Uterus (tissue), 4 donors: ENCODE data around the gene BTK. TPM values are rescaled to one million over a fixed set of nuclear protein-coding genes. Genes with fewer than 3 reads are reported as not detected.

Experiments used
- DNase-seq, 2 donors: peaks; one replicate each; pipeline ENCODE4 v3.0.0-alpha.2; 2019 to 2020
- H3K27ac ChIP-seq, 2 donors: fragments of 200-600 bp; sonication (generic); 1 replicate in 1 of 2; 2 replicates in 1 of 2; pipeline ENCODE4 v1.5.1; 2016 to 2018
- H3K27me3 ChIP-seq, 2 donors: fragments of 200-600 bp; sonication (generic); one replicate each; pipeline ENCODE4 v1.5.1; 2018 to 2019; ENCODE audit warnings: control low read depth in 1 of 2
- H3K36me3 ChIP-seq, 2 donors: fragments of 200-600 bp; sonication (generic); one replicate each; pipeline ENCODE4 v1.5.1; 2019; ENCODE audit warnings: control low read depth in 1 of 2
- H3K4me1 ChIP-seq, 2 donors: fragments of 200-600 bp; sonication (generic); one replicate each; pipeline ENCODE4 v1.5.1; 2018 to 2019; ENCODE audit warnings: control low read depth in 1 of 2
- H3K4me3 ChIP-seq, 2 donors: fragments of 200-600 bp; sonication (generic); 1 replicate in 1 of 2; 2 replicates in 1 of 2; pipeline ENCODE4 v1.5.1; 2018 to 2019; ENCODE audit warnings: mild to moderate bottlenecking in 1 of 2
- H3K9me3 ChIP-seq, 2 donors: fragments of 200-600 bp; sonication (generic); one replicate each; pipeline ENCODE4 v1.5.1; 2019; ENCODE audit warnings: control low read depth in 1 of 2
- POLR2A ChIP-seq, 2 donors: fragments of 450-650 bp; IDR thresholded peaks; one replicate each; pipeline ENCODE4 v1.6.1; 2016; ENCODE audit warnings: antibody characterized with exemption in 2 of 2, mild to moderate bottlenecking in 1 of 2, moderate library complexity in 1 of 2
- intact Hi-C: fragments of 100-400 bp; cut with DNase I; formaldehyde crosslinking; loops from one replicate; pipeline ENCODE4 v1.15.1; 2023; ENCODE audit warnings: low total_unique reads
- total RNA-seq, 4 donors: library from RNA; depleted of rRNA in 3 of 4; stranded (reverse); fragments of >200 nt in 3 of 4; gene quantifications; one replicate each; pipeline versions ENCODE4 v1.1.0 to v1.2.4, GENCODE V29; 2014 to 2023
- TF ChIP-seq, protein P1 (sequence below), 4 experiments: fragments of 200-600 bp in 2 of 4; fragments of 450-650 bp in 2 of 4; sonication (generic) in 2 of 4; IDR thresholded peaks; one replicate each; pipeline ENCODE4 v1.5.1; 2016 to 2019; ENCODE audit warnings: antibody characterized with exemption in 4 of 4, mild to moderate bottlenecking in 2 of 4, moderate library complexity in 1 of 4
- donor health status: DM: yes; HTN: yes; CAD: no.

Gene BTK
- total RNA-seq, 4 donors from 2014 or later, result 1.2 to 5.9 (median 2.5) TPM

DNA sequence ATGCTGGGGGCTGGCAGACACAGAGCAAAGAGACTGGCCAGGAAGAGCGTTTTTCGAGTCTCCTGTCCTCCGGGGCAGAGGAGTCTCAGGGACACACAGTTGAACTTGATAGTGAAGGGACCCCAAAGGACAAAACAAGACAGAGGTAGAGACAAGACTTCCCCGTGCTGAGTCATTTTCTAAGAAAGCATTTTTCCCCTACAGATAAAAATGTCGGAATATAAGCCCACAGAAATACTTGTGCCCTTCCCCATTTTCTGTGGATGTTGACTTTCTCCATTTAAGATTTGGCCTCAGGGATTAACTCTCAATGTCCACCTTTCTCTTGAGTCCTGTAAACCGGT, 523 bp upstream of the BTK start:
- intact Hi-C loops, result no loop called here
- H3K4me3 ChIP-seq, result no peak overlapping the region
- TF ChIP-seq POLR2A (IDR thresholded peaks at IDR 0.05), result no peak
- TF ChIP-seq, protein P1, sequence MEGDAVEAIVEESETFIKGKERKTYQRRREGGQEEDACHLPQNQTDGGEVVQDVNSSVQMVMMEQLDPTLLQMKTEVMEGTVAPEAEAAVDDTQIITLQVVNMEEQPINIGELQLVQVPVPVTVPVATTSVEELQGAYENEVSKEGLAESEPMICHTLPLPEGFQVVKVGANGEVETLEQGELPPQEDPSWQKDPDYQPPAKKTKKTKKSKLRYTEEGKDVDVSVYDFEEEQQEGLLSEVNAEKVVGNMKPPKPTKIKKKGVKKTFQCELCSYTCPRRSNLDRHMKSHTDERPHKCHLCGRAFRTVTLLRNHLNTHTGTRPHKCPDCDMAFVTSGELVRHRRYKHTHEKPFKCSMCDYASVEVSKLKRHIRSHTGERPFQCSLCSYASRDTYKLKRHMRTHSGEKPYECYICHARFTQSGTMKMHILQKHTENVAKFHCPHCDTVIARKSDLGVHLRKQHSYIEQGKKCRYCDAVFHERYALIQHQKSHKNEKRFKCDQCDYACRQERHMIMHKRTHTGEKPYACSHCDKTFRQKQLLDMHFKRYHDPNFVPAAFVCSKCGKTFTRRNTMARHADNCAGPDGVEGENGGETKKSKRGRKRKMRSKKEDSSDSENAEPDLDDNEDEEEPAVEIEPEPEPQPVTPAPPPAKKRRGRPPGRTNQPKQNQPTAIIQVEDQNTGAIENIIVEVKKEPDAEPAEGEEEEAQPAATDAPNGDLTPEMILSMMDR (IDR thresholded peaks at IDR 0.05), result no peak
- no peaks in the 10 kb centered on the region for H3K27me3 ChIP-seq
- no peaks in the 10 kb centered on the region for H3K36me3 ChIP-seq
- no peaks in the 10 kb centered on the region for H3K4me1 ChIP-seq
- H3K27ac ChIP-seq, result no peak overlapping the region
- no peak for DNase-seq
- H3K9me3 ChIP-seq, result no peaks in the 10 kb centered on the region

DNA sequence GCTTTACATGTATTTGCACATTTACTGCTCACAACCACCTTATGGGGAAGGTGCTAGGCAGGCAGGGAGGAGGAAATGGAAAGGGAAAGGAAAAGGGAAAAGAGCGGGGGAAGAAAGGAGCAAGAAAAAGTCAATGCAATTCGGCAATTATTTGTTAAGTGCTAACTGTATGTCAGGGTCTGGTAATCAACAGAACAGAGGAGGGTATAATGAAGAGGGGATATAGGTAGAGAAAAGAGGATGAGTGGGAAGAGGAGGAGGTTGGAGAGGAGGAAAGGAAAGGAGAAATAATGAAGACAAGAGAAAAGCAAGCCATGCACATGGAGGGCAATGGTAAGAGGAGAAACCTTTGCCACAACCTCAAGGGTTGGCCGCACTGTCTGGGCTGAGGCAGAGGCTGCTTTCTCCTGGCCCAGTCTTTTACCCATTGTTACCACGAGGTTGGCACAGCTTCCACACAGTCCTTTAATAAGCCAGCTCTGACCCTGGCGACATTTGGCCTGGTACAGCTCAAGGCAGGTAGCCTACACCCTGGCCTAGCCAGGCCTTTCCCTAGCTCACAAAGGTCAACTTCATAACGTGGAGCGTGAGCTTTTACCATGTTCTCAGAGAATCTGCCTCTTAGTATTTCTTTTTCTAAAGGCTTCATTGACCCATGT, 836 bp downstream of the BTK start:
- no peaks in the 10 kb centered on the region for H3K4me1 ChIP-seq
- no peaks in the 10 kb centered on the region for H3K36me3 ChIP-seq
- H3K27me3 ChIP-seq, result no peaks in the 10 kb centered on the region
- intact Hi-C loops, result no loop called here
- DNase-seq, result no peak
- no peak overlapping the region for H3K4me3 ChIP-seq
- no peaks in the 10 kb centered on the region for H3K9me3 ChIP-seq
- no peak overlapping the region for H3K27ac ChIP-seq
- TF ChIP-seq, protein P1 (IDR thresholded peaks at IDR 0.05), result no peak
- no peak for TF ChIP-seq POLR2A (IDR thresholded peaks at IDR 0.05)

DNA sequence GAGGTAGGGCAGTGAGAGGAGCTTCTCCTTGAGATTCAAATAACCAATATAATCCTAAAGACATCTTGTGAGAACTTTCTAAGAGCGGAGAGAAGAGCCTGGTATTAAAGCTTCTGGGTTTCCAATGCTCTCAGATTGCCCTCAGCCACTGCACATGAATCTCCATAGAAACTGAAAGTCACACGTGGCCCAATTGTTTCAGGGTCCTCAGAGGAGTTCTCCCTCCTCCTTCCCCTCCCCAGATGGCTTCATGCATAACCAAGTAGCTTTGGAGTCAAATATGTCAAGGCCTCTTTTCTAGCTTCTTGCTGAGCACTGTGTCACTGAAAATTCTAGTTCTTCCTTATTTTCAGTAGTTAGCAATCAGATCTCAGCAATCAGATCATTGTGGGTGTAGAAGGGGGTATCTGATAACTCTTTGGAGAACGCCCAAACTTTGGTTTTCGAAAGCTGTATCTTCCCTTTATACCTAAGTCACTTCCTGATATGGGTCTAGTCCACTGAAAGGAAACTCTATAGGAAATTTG, 2.2 kb downstream of the BTK start:
- H3K36me3 ChIP-seq, result no peaks in the 10 kb centered on the region
- intact Hi-C loops, result no loop called here
- no peak for DNase-seq
- TF ChIP-seq POLR2A (IDR thresholded peaks at IDR 0.05), result no peak
- TF ChIP-seq, protein P1 (IDR thresholded peaks at IDR 0.05), result no peak
- no peaks in the 10 kb centered on the region for H3K4me1 ChIP-seq
- H3K27me3 ChIP-seq, result no peaks in the 10 kb centered on the region
- H3K9me3 ChIP-seq, result no peaks in the 10 kb centered on the region
- no peak overlapping the region for H3K4me3 ChIP-seq
- H3K27ac ChIP-seq, result no peak overlapping the region

DNA sequence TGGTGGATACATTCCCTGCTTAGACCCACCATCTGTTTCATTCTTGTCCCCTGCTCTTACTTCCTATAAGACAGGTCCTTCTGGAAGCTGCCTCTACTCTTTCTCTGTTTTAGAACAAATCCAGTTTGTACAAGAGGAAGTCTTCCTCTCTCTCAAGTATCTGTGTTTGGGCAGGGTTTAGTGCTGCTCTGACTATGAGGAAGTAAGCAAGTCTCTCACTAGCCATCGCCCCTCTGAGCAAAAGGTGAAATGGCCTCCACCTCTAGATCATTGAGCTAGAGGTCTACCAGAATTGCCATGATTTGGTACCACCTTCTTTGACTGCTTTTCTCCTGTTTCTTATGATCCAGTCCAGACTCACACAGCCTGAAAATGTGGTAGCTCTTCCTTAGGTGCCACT, 8.4 kb downstream of the BTK start:
- no peaks in the 10 kb centered on the region for H3K4me1 ChIP-seq
- no peak for DNase-seq
- H3K36me3 ChIP-seq, result no peaks in the 10 kb centered on the region
- TF ChIP-seq, protein P1 (IDR thresholded peaks at IDR 0.05), result no peak
- TF ChIP-seq POLR2A (IDR thresholded peaks at IDR 0.05), result no peak
- no peak overlapping the region for H3K27ac ChIP-seq
- H3K27me3 ChIP-seq, result no peaks in the 10 kb centered on the region
- intact Hi-C loops, result no loop called here
- H3K9me3 ChIP-seq, result no peaks in the 10 kb centered on the region
- H3K4me3 ChIP-seq, result no peak overlapping the region

DNA sequence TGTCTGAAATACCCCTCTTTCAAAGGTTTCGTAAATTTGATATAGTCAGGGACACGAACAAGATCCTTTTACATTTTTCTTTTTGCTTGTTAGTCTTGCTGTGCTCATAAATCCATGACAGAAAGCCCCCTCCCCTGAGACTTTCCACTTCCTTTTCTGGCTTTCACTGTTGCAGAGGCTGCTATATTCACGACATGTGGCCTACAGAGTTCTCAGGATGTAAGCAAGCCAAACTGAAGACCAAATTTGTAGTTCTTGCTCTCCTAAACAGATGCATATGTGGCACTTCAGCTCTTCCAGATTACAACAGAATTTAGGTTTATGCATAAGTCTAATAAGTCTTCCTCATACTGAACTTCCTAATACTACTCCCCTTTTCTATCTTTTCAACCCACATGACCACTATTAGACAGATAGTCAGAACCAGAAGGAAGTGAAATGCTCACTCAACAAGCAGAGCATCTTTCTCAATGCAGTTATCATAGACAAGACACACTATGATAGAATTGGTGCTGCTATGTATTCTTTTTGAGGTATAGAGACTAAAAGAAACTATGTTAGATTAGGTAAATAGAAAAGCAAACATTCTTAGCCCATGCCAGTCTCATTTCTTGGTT, 15.0 kb downstream of the BTK start:
- DNase-seq, result no peak
- intact Hi-C loops, result no loop called here
- Histone ChIP-seq H3K27ac (no peak overlapping the region), H3K9me3 (no peaks in the 10 kb centered on the region), H3K4me3 (no peak overlapping the region), H3K27me3 (no peaks in the 10 kb centered on the region), H3K36me3 (no peaks in the 10 kb centered on the region), H3K4me1 (no peaks in the 10 kb centered on the region)
- no peak for TF ChIP-seq POLR2A (IDR thresholded peaks at IDR 0.05)
- TF ChIP-seq, protein P1 (IDR thresholded peaks at IDR 0.05), result no peak
